Skeletal muscle cell (primary cell): ENCODE data around the gene MYO1E.
A peak's percentile ranks its signal among the peaks of the same experiment; 100 is the strongest.

Source experiments
- DNase-seq: peaks from one replicate; pipeline ENCODE4 v3.0.0-alpha.2; 2010; ENCODE audit warnings: low read depth
- H3K4me3 ChIP-seq: 2 replicates; pipeline ENCODE4 v1.5.1; 2011; ENCODE audit warnings: low read depth, mild to moderate bottlenecking, control low read depth, low read length, moderate library complexity

The MYO1E gene

GRCh38 chr15:59217876-59218498 lies 154.7 kb downstream of the MYO1E start:
- H3K4me3 ChIP-seq = no peak overlapping the region
- no peak for DNase-seq

- no peak overlapping the region for H3K4me3 ChIP-seq
- DNase-seq = no peak
Observed at GRCh38 chr15:59216911-59217310, 155.8 kb downstream of the MYO1E start.

- no peak for DNase-seq
- no peak overlapping the region for H3K4me3 ChIP-seq
Observed at GRCh38 chr15:59210186-59210585, 162.5 kb downstream of the MYO1E start.

- DNase-seq = no peak
- no peak overlapping the region for H3K4me3 ChIP-seq
Observed at GRCh38 chr15:59208613-59209249, 163.9 kb downstream of the MYO1E start.

GRCh38 chr15:59206623-59207183 lies 166.0 kb downstream of the MYO1E start, which contains the start of gene LDHAL6B:
TSS of gene LDHAL6B (plus strand) at chr15:59206843. CDS start at chr15:59206941, 98 bp downstream.
- no peak for DNase-seq
- no peak within 1 kb of the TSS for H3K4me3 ChIP-seq

GRCh38 chr15:59205839-59206622 lies 166.6 kb downstream of the MYO1E start:
- DNase-seq = no peak
- no peak overlapping the region for H3K4me3 ChIP-seq

GRCh38 chr15:59203657-59204056 lies 169.0 kb downstream of the MYO1E start:
- no peak for DNase-seq
- H3K4me3 ChIP-seq = no peak overlapping the region

GRCh38 chr15:59203008-59203407 lies 169.7 kb downstream of the MYO1E start:
- H3K4me3 ChIP-seq = no peak overlapping the region
- DNase-seq = no peak

GRCh38 chr15:59200560-59200959 lies 172.1 kb downstream of the MYO1E start:
- no peak for DNase-seq
- H3K4me3 ChIP-seq = no peak overlapping the region

GRCh38 chr15:59199626-59200465 lies 172.8 kb downstream of the MYO1E start:
- H3K4me3 ChIP-seq = no peak overlapping the region
- DNase-seq = peak; percentile 32

GRCh38 chr15:59197454-59197853 lies 175.2 kb downstream of the MYO1E start:
- DNase-seq = no peak
- no peak overlapping the region for H3K4me3 ChIP-seq

GRCh38 chr15:59196416-59196815 lies 176.3 kb downstream of the MYO1E start:
- H3K4me3 ChIP-seq = no peak overlapping the region
- no peak for DNase-seq

GRCh38 chr15:59194639-59195325 lies 177.9 kb downstream of the MYO1E start:
- DNase-seq = no peak

GRCh38 chr15:59191855-59192237 lies 180.8 kb downstream of the MYO1E start:
- DNase-seq = peak; percentile 86

More at GRCh38 chr15:59194639-59195325, 177.9 kb downstream of the MYO1E start:
- H3K4me3 ChIP-seq = no peak overlapping the region

GRCh38 chr15:59190291-59190690 lies 182.4 kb downstream of the MYO1E start:
- DNase-seq = no peak
- H3K4me3 ChIP-seq = no peak overlapping the region

More at GRCh38 chr15:59191855-59192237, 180.8 kb downstream of the MYO1E start:
- no peak overlapping the region for H3K4me3 ChIP-seq

- H3K4me3 ChIP-seq = no peak overlapping the region
- DNase-seq = no peak
Observed at GRCh38 chr15:59189241-59189640, 183.4 kb downstream of the MYO1E start.

GRCh38 chr15:59186501-59186900 lies 186.2 kb downstream of the MYO1E start:
- H3K4me3 ChIP-seq = no peak overlapping the region
- DNase-seq = no peak

GRCh38 chr15:59185725-59186124 lies 186.9 kb downstream of the MYO1E start:
- H3K4me3 ChIP-seq = no peak overlapping the region
- DNase-seq = no peak
